PC-3 (cell line): ENCODE results near the gene C1QTNF4.

Experiments
- EZH2 ChIP-seq: fragments of 300-600 bp; sonication (generic); IDR thresholded peaks from one replicate; pipeline ENCODE4 v1.6.1; 2017; ENCODE audit warnings: antibody characterized with exemption, mild to moderate bottlenecking, low read length; ENCODE audit not compliant: unreplicated experiment
- TF ChIP-seq, protein P1 (sequence below): fragments of 300-600 bp; sonication (generic); conservative IDR thresholded peaks from 2 replicates; pipeline ENCODE4 v1.5.1; 2017; ENCODE audit warnings: antibody characterized with exemption, low read depth, mild to moderate bottlenecking, low read length

DNA sequence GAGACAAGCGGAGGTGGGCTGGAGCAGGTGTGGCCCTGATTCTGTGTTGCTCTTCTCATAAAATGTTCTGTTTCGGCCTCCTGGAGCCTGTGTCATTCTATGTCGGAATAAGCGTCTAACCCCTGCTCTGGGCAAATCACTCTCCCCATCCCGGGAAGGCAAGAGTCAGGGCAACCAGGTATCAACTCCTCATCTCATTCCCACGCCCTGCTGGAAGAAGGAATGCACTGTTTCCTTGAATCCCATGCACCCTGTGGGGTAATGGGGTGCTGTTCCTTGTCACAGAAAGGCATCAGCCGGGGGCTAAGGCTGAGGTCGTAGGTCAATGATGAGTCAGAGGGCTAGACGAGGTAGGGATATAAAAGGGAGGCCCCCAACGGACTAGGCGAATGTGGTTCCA lies 5.1 kb downstream of the C1QTNF4 start:
- TF ChIP-seq, protein P1, sequence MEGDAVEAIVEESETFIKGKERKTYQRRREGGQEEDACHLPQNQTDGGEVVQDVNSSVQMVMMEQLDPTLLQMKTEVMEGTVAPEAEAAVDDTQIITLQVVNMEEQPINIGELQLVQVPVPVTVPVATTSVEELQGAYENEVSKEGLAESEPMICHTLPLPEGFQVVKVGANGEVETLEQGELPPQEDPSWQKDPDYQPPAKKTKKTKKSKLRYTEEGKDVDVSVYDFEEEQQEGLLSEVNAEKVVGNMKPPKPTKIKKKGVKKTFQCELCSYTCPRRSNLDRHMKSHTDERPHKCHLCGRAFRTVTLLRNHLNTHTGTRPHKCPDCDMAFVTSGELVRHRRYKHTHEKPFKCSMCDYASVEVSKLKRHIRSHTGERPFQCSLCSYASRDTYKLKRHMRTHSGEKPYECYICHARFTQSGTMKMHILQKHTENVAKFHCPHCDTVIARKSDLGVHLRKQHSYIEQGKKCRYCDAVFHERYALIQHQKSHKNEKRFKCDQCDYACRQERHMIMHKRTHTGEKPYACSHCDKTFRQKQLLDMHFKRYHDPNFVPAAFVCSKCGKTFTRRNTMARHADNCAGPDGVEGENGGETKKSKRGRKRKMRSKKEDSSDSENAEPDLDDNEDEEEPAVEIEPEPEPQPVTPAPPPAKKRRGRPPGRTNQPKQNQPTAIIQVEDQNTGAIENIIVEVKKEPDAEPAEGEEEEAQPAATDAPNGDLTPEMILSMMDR: no peak
- TF ChIP-seq EZH2: no peak
